Natural killer cell (primary cell): Measurements from ENCODE around the gene GPR31. TPM values are rescaled to one million over a fixed set of nuclear protein-coding genes. Genes with fewer than 3 reads are reported as not detected.

ENCODE experiments used
- ATAC-seq, 3 donors: fragments of 150-1000 bp in 2 of 3; fragments of 200-7000 bp in 1 of 3; cut with Tn5 transposase; 1 replicate in 1 of 3; 2 replicates in 2 of 3; pipeline ENCODE4 v1.10.0; 2021; ENCODE audit warnings: mild to moderate bottlenecking in 2 of 3, moderate library complexity in 2 of 3
- DNase-seq, 2 donors: peaks; one replicate each; pipeline versions ENCODE4 v3.0.0 to v3.0.0-alpha.2; 2013 to 2021; ENCODE audit warnings: mixed read lengths in 1 of 2
- H3K27ac ChIP-seq: one replicate; pipeline ENCODE4 v1.5.1; 2013; ENCODE audit warnings: mild to moderate bottlenecking, low read length
- H3K27me3 ChIP-seq: one replicate; pipeline ENCODE4 v1.6.1; 2013; ENCODE audit warnings: low read length; ENCODE audit not compliant: control insufficient read depth, insufficient read depth
- H3K36me3 ChIP-seq: one replicate; pipeline ENCODE4 v1.6.1; 2013; ENCODE audit warnings: low read length; ENCODE audit not compliant: control insufficient read depth, insufficient read depth
- H3K4me1 ChIP-seq: one replicate; pipeline ENCODE4 v1.6.1; 2013; ENCODE audit warnings: low read length; ENCODE audit not compliant: control insufficient read depth, insufficient read depth
- H3K4me3 ChIP-seq: one replicate; pipeline ENCODE4 v1.5.1; 2013; ENCODE audit warnings: low read length
- H3K9me3 ChIP-seq: one replicate; pipeline ENCODE4 v1.6.1; 2013; ENCODE audit warnings: low read length; ENCODE audit not compliant: control insufficient read depth, insufficient read depth
- H3K27ac Mint-ChIP-seq, 2 donors: one replicate each; pipeline ENCODE4 v1.8.0; 2022; ENCODE audit warnings: mild to moderate bottlenecking in 2 of 2, mixed read lengths in 2 of 2, moderate library complexity in 1 of 2
- H3K27me3 Mint-ChIP-seq, 2 donors: one replicate each; pipeline ENCODE4 v1.8.0; 2022; ENCODE audit warnings: low read depth in 2 of 2, mixed read lengths in 2 of 2
- H3K36me3 Mint-ChIP-seq: one replicate; pipeline ENCODE4 v1.8.0; 2022; ENCODE audit warnings: mixed read lengths
- H3K4me1 Mint-ChIP-seq, 2 donors: one replicate each; pipeline ENCODE4 v1.8.0; 2022; ENCODE audit warnings: mixed read lengths in 2 of 2
- H3K4me3 Mint-ChIP-seq: one replicate; pipeline ENCODE4 v1.8.0; 2022; ENCODE audit warnings: mild to moderate bottlenecking, moderate library complexity, mixed read lengths
- H3K9me3 Mint-ChIP-seq, 2 donors: one replicate each; pipeline ENCODE4 v1.8.0; 2022; ENCODE audit warnings: mixed read lengths in 2 of 2
- CTCF ChIP-seq: fragments of 200-600 bp; IDR thresholded peaks from one replicate; pipeline ENCODE4 v1.8.0; 2022; ENCODE audit warnings: antibody characterized with exemption
- WGBS: methylation state at CpG from one replicate; pipeline ENCODE4 v1.1.7; 2013; ENCODE audit warnings: missing lambda C conversion rate; ENCODE audit not compliant: insufficient coverage; 5-methylcytosine and 5-hydroxymethylcytosine counted together
- intact Hi-C: fragments of 100-400 bp; cut with micrococcal nuclease; formaldehyde crosslinking; loops from one replicate; pipeline ENCODE4 v1.14.2; 2022
- total RNA-seq, 4 donors: library from RNA; stranded (reverse); fragments of 120-200 nt in 1 of 4; gene quantifications; one replicate each; pipeline versions ENCODE4 v1.2.3 to v1.2.4, GENCODE V29; 2013 to 2022

The GPR31 gene
- total RNA-seq, 3 donors from 2014 or later (not counting 1 experiment from before 2014, with no cell fraction given) = 0.24 TPM; not detected in 2

- Histone ChIP-seq H3K4me1 (peaks cover 22% of the 10 kb centered on the region), H3K36me3 (no peaks in the 10 kb centered on the region), H3K27me3 (no peaks in the 10 kb centered on the region), H3K4me3 (no peak overlapping the region), H3K9me3 (no peaks in the 10 kb centered on the region), H3K27ac (no peak overlapping the region)
- Mint-ChIP-seq H3K27me3 (peaks cover 2 to 12% of the 10 kb centered on the region in 2 donors), H3K4me3 (no peak overlapping the region), H3K9me3 (no peaks in the 10 kb centered on the region), H3K36me3 (no peaks in the 10 kb centered on the region), H3K4me1 (peaks cover 6 to 7% of the 10 kb centered on the region in 2 donors), H3K27ac (no peak overlapping the region)
- 92% methylated on average over 1 of the region's 1 CpG for WGBS
- no peak for DNase-seq
- ATAC-seq = no peak
- no peak for TF ChIP-seq CTCF
- intact Hi-C loops = no loop called here
Measured at GRCh38 chr6:167106406-167106805, 51.4 kb downstream of the GPR31 start.

Other genes starting within 250 kb of the GPR31 start
- 100 to 1,000 TPM in 1 of 3 donors, 10 to 100 TPM in 2; 65.1 to 106 (median 84.5) TPM for gene RNASET2, start 201.4 kb downstream of the GPR31 start, total RNA-seq
- 10 to 100 TPM; 13.5 to 17.0 (median 15.4) TPM for gene CEP43, start 158.6 kb downstream of the GPR31 start, total RNA-seq
- gene CCR6, start 34.9 kb downstream of the GPR31 start, total RNA-seq = under 1 TPM in 1 of 3 donors, not detected in 2; 0.23 TPM
- gene UNC93A, start 133.3 kb upstream of the GPR31 start, total RNA-seq = not detected
- not detected for gene TTLL2, start 167.1 kb upstream of the GPR31 start, total RNA-seq